BLaER1 (cell line): ENCODE measurements around the gene CTXN2.

Source experiments
- H3K27ac ChIP-seq: shearing (Covaris generic); formaldehyde crosslinking; 2 replicates; pipeline ENCODE4 v1.8.1; 2022
- H3K27me3 ChIP-seq: shearing (Covaris generic); formaldehyde crosslinking; 2 replicates; pipeline ENCODE4 v1.8.1; 2022
- H3K36me3 ChIP-seq: shearing (Covaris generic); formaldehyde crosslinking; 2 replicates; pipeline ENCODE4 v1.8.1; 2022
- H3K4me1 ChIP-seq: shearing (Covaris generic); formaldehyde crosslinking; 2 replicates; pipeline ENCODE4 v1.8.1; 2022
- H3K4me2 ChIP-seq: shearing (Covaris generic); formaldehyde crosslinking; 2 replicates; pipeline ENCODE4 v1.8.1; 2022
- H3K4me3 ChIP-seq: shearing (Covaris generic); formaldehyde crosslinking; 2 replicates; pipeline ENCODE4 v1.8.1; 2022
- H3K9ac ChIP-seq: shearing (Covaris generic); formaldehyde crosslinking; 2 replicates; pipeline ENCODE4 v1.8.1; 2022
- H3K9me3 ChIP-seq: shearing (Covaris generic); formaldehyde crosslinking; 2 replicates; pipeline ENCODE4 v1.8.1; 2022
- H4K20me1 ChIP-seq: shearing (Covaris generic); formaldehyde crosslinking; 2 replicates; pipeline ENCODE4 v1.8.1; 2022
- Cebpa-rat ChIP-seq: shearing (Covaris generic); IDR thresholded peaks from 2 replicates; pipeline ENCODE4 v1.8.1; 2022

CTXN2 gene

GRCh38 chr15:48191574-48192225 lies at the start of gene CTXN2:
CTXN2 (plus strand) TSS chr15:48191665; CDS start chr15:48201301, 9,636 bp downstream.
- Histone ChIP-seq H3K27ac (no peak within 1 kb of the TSS), H3K27me3 (no peaks in the 10 kb centered on the region), H3K36me3 (no peaks in the 10 kb centered on the region), H3K9me3 (no peaks in the 10 kb centered on the region), H3K4me2 (no peak within 1 kb of the TSS), H3K4me1 (no peaks in the 10 kb centered on the region), H3K4me3 (no peak within 1 kb of the TSS), H3K9ac (no peak within 1 kb of the TSS), H4K20me1 (no peaks in the 10 kb centered on the region)
- no peak for TF ChIP-seq Cebpa-rat

GRCh38 chr15:48143856-48144255 lies 47.6 kb upstream of the CTXN2 start:
- Histone ChIP-seq H3K4me3 (no peak overlapping the region), H3K27me3 (no peaks in the 10 kb centered on the region), H3K4me1 (no peaks in the 10 kb centered on the region), H3K36me3 (no peaks in the 10 kb centered on the region), H3K27ac (no peak overlapping the region), H3K9ac (no peak overlapping the region), H3K9me3 (no peaks in the 10 kb centered on the region), H3K4me2 (no peak overlapping the region), H4K20me1 (no peaks in the 10 kb centered on the region)
- no peak for TF ChIP-seq Cebpa-rat

- no peak overlapping the region for H3K9ac ChIP-seq
- H3K4me1 ChIP-seq = no peaks in the 10 kb centered on the region
- no peak overlapping the region for H3K4me3 ChIP-seq
- no peaks in the 10 kb centered on the region for H4K20me1 ChIP-seq
- H3K27ac ChIP-seq = no peak overlapping the region
- H3K9me3 ChIP-seq = no peaks in the 10 kb centered on the region
- no peak overlapping the region for H3K4me2 ChIP-seq
- H3K36me3 ChIP-seq = no peaks in the 10 kb centered on the region
- no peaks in the 10 kb centered on the region for H3K27me3 ChIP-seq
- no peak for TF ChIP-seq Cebpa-rat
These were observed 46.6 kb upstream of the CTXN2 start for GRCh38 chr15:48144889-48145288.

GRCh38 chr15:48145923-48146322 lies 45.5 kb upstream of the CTXN2 start:
- no peak overlapping the region for H3K4me2 ChIP-seq
- H3K36me3 ChIP-seq = no peaks in the 10 kb centered on the region
- H4K20me1 ChIP-seq = no peaks in the 10 kb centered on the region
- no peak overlapping the region for H3K27ac ChIP-seq
- no peaks in the 10 kb centered on the region for H3K9me3 ChIP-seq
- TF ChIP-seq Cebpa-rat = no peak
- H3K4me1 ChIP-seq = no peaks in the 10 kb centered on the region
- H3K9ac ChIP-seq = no peak overlapping the region
- H3K4me3 ChIP-seq = no peak overlapping the region
- H3K27me3 ChIP-seq = no peaks in the 10 kb centered on the region

- Histone ChIP-seq H3K27ac (no peak overlapping the region), H3K4me1 (no peaks in the 10 kb centered on the region), H3K9me3 (no peaks in the 10 kb centered on the region), H3K27me3 (no peaks in the 10 kb centered on the region), H3K4me3 (no peak overlapping the region), H3K36me3 (no peaks in the 10 kb centered on the region), H3K4me2 (no peak overlapping the region), H3K9ac (no peak overlapping the region), H4K20me1 (no peaks in the 10 kb centered on the region)
- no peak for TF ChIP-seq Cebpa-rat
These were observed 44.1 kb upstream of the CTXN2 start for GRCh38 chr15:48147358-48147757.

- no peak overlapping the region for H3K4me3 ChIP-seq
- no peaks in the 10 kb centered on the region for H3K36me3 ChIP-seq
- H4K20me1 ChIP-seq = no peaks in the 10 kb centered on the region
- H3K27ac ChIP-seq = no peak overlapping the region
- H3K9ac ChIP-seq = no peak overlapping the region
- H3K4me1 ChIP-seq = no peaks in the 10 kb centered on the region
- H3K9me3 ChIP-seq = no peaks in the 10 kb centered on the region
- no peak for TF ChIP-seq Cebpa-rat
- no peak overlapping the region for H3K4me2 ChIP-seq
- H3K27me3 ChIP-seq = no peaks in the 10 kb centered on the region
These were observed 41.6 kb upstream of the CTXN2 start for GRCh38 chr15:48149858-48150257.

- Histone ChIP-seq H3K9ac (no peak overlapping the region), H3K27me3 (no peaks in the 10 kb centered on the region), H3K4me3 (no peak overlapping the region), H3K36me3 (no peaks in the 10 kb centered on the region), H3K4me2 (no peak overlapping the region), H3K9me3 (no peaks in the 10 kb centered on the region), H3K27ac (no peak overlapping the region), H4K20me1 (no peaks in the 10 kb centered on the region), H3K4me1 (no peaks in the 10 kb centered on the region)
- TF ChIP-seq Cebpa-rat = no peak
These were observed 37.9 kb upstream of the CTXN2 start for GRCh38 chr15:48153526-48153925.

- H3K36me3 ChIP-seq = no peaks in the 10 kb centered on the region
These were observed 22.8 kb upstream of the CTXN2 start for GRCh38 chr15:48168616-48169015.

GRCh38 chr15:48170981-48171380 lies 20.5 kb upstream of the CTXN2 start:
- no peak for TF ChIP-seq Cebpa-rat
- Histone ChIP-seq H4K20me1 (no peaks in the 10 kb centered on the region), H3K4me2 (no peak overlapping the region), H3K9ac (no peak overlapping the region), H3K9me3 (no peaks in the 10 kb centered on the region), H3K27ac (no peak overlapping the region), H3K36me3 (no peaks in the 10 kb centered on the region), H3K4me1 (no peaks in the 10 kb centered on the region), H3K27me3 (no peaks in the 10 kb centered on the region), H3K4me3 (no peak overlapping the region)

More at GRCh38 chr15:48168616-48169015, 22.8 kb upstream of the CTXN2 start:
- no peaks in the 10 kb centered on the region for H3K9me3 ChIP-seq
- H3K4me2 ChIP-seq = no peak overlapping the region
- H3K4me3 ChIP-seq = no peak overlapping the region
- no peak overlapping the region for H3K9ac ChIP-seq
- no peaks in the 10 kb centered on the region for H3K27me3 ChIP-seq
- no peaks in the 10 kb centered on the region for H4K20me1 ChIP-seq
- no peak for TF ChIP-seq Cebpa-rat
- H3K4me1 ChIP-seq = no peaks in the 10 kb centered on the region
- H3K27ac ChIP-seq = no peak overlapping the region

GRCh38 chr15:48175126-48175525 lies 16.3 kb upstream of the CTXN2 start:
- no peaks in the 10 kb centered on the region for H3K36me3 ChIP-seq
- H3K4me2 ChIP-seq = no peak overlapping the region
- no peak for TF ChIP-seq Cebpa-rat
- no peak overlapping the region for H3K9ac ChIP-seq
- H3K4me3 ChIP-seq = no peak overlapping the region
- H4K20me1 ChIP-seq = no peaks in the 10 kb centered on the region
- no peaks in the 10 kb centered on the region for H3K27me3 ChIP-seq
- no peak overlapping the region for H3K27ac ChIP-seq
- H3K9me3 ChIP-seq = no peaks in the 10 kb centered on the region
- H3K4me1 ChIP-seq = no peaks in the 10 kb centered on the region

GRCh38 chr15:48176112-48176511 lies 15.4 kb upstream of the CTXN2 start:
- no peak overlapping the region for H3K27ac ChIP-seq

More at GRCh38 chr15:48176112-48176511, 15.4 kb upstream of the CTXN2 start:
- Histone ChIP-seq H3K4me3 (no peak overlapping the region), H3K9me3 (no peaks in the 10 kb centered on the region), H3K27me3 (no peaks in the 10 kb centered on the region), H3K9ac (no peak overlapping the region), H3K36me3 (no peaks in the 10 kb centered on the region), H3K4me1 (no peaks in the 10 kb centered on the region), H3K4me2 (no peak overlapping the region), H4K20me1 (no peaks in the 10 kb centered on the region)
- TF ChIP-seq Cebpa-rat = no peak
